NCI-H2081 treated with DMSO at 0.1 percent for 48 hours (cell line): ENCODE results near the gene SGSH.

ENCODE experiments used
- DNase-seq: peaks from one replicate; lab custom pipeline; 2025; lab: John Stamatoyannopoulos, UW

Gene SGSH

DNA sequence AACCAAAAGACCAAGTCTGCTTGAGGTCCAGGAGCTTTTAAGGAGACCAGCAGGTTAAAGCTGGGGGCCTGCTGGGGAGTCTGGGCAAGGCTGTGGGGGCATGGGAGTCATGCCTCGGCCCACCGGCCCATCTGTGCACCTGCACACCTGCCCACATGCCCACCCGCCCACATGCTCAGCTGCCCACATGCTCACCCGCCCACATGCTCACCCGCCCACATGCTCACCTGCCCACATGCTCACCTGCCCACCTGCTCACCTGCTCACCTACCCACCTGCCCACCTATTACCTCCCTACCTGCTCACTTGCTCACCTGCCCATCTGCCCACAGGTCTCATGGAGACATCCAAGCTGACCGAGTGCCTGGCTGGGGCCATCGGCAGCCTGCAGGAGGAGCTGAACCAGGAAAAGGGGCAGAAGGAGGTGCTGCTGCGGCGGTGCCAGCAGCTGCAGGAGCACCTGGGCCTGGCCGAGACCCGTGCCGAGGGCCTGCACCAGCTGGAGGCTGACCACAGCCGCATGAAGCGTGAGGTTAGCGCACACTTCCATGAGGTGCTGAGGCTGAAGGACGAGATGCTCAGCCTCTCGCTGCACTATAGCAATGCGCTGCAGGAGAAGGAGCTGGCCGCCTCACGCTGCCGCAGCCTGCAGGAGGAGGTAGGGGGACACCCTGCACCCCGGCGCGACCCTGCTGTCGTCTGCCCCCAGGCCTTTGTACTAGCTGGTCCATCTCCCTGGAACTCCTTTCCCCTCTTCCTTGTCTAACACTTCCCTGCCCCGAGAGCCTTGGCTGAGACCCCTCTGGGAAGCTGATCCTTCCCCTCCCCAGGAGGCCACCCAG is 36.3 kb downstream of the SGSH start:
- DNase-seq = no peak

DNA sequence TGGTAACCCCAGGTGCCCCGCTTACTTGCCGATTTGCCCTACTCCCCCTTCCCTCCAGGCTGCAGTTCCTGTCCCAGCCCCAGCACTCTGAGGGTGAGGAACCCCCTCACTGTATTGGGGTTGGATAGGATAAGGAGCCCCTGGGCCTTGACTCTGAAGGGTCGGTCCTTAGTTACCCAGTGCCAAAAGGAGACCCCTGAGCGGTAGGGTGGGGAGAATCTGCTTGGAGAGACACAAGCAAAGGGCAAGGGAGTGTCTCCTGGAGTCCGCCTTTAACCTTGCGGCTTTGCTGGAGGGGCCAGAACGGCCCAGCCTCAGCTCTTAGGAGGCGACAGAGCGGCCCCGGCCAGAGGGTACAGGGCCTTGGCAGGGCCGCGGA is 37.3 kb downstream of the SGSH start:
- DNase-seq = no peak

DNA sequence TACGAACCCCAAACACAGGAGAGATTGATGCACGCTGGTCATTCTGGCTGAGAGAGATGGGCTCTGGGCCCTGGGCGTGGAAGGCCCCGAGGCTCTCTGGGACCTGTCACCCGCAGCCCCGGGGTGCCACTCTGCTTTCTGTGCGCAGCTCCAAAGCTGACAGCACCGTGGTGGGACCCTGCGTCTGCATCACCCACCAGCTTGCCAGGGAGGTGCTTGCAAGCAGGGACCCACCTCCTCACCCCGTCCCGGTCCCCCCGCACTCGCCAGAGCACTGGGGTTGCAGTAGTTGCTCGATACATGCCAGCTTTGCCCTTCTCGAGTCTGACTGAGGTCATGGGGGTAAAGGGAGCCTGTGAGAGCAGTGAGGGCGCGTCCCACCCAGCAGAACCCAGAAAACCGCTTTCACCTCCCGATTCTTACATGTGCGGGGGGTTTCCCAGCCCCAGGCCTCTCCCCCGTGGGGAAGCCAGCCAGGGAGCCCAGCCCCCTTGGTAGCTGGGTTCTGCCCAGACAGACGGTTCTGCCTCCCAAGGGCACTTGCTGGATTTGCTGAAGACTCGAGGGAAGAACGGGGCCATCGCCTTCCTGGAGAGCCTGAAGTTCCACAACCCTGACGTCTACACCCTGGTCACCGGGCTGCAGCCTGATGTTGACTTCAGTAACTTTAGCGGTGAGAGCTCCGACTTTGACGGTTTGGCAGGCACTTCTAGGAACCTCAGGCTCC is 37.9 kb downstream of the SGSH start:
- DNase-seq = no peak

DNA sequence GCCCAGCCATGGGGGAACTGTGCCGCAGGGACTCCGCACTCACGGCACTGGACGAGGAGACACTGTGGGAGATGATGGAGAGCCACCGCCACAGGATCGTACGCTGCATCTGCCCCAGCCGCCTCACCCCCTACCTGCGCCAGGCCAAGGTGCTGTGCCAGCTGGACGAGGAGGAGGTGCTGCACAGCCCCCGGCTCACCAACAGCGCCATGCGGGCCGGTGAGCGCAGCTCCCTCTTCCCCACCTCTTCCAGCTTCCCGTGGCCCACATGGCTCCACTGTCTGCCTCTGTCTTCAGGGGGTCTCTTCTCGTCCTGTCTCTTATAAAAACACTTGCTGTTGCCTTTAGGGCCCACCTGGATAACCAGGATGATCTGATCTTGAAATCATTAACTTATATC is 38.7 kb downstream of the SGSH start:
- no peak for DNase-seq

DNA sequence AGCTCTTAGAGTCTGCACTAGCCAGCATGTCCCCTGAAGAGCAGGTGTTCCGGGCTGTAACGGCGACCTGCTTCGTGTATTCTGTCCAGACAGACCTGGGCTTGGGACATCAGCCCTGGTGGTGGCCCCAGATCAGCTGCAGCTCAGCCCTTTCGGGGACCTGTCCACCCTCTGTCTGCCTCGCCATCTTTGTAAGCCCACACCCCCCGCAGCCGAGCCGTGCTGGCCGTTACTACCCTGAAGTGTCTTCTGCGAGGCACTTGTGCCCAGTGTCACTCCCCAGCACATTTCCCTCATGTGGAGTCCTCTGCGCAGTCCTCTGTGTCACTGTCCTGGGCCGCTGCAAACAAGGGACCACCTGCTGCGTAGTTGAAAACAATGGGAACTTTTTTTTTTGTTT is 39.9 kb downstream of the SGSH start:
- no peak for DNase-seq

DNA sequence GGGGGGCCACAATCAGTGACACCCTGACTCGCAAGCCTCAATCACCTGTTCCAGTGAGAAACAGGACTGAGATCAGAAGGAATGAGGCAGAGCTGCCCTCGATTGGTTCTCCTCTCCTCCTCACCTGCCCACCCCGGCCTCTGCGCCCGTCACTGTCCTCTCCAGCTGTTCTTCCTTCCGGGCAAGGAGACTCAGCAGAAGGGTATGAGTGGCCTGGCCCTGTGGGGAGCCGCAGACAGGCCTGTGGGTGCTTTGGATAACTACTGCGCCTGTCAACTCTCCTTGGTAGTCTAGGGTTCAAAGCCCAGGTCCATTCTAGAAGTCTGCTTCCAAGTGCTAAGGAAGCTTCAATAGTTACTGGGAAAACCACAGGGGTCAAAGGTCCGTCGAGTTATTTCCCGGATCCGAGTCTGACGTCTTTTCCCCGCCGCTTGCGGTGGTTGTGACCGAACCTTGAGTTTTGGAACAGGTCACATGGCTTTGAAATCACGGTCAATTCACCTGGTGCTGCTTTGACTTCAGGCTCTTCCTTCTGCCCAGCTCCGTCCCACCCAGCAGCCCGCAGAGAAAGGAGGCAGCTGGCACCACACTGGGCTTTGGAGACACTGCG is 42.0 kb downstream of the SGSH start:
- no peak for DNase-seq

DNA sequence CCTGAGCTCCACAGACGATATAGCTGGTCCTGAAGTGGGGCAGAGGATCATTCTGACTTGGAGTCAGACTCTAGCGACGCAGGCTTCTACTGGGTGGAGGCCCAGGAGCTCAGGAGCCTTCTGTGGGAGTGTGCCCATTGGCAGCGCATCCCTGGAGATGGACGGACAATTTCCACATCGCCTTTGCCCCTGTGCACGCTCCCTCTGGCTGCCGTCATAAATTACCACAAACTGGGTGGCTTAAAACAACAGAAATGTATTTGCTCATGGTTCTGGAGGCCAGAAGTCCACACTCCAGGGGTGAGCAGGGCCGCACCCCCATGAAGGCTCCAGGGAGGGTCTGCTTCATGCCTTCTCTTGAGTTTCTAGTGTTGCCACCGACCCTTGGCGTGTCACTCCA is 43.4 kb downstream of the SGSH start:
- no peak for DNase-seq

DNA sequence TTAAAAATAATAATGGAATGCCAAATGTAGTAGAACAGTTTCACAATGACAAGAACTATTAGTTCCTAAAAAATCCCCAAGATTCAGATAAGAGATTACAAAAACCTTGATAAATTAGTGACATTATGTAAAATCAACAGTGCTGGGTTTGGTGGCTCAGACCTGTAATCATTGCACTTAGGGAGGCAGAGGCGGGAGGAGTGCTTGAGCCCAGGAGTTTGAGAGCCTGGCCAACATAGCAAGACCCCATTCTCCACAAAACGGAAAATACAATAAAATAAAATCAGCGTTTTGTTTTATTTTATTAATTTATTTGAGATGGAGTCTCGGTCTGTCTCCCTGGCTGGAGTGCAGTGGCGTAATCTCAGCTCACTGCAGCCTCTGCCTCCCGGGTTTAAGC is 46.2 kb downstream of the SGSH start:
- DNase-seq = no peak

DNA sequence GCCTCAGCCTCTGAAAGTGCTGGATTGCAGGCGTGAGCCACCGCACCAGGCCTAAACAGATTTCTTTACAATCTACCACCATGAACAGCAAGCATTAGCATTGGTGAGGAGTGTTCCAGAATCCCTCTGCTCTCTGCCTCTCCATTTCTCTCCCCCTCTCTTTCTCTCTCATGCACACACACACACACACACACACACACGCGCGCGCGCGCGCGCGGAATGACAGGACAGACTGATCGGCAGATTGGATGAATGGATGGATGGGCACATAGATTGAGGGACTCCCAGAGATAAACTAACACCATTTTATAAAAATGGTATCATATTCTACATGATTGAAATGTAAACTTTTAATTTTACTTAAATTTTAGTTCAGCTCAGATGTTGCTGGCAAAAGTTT is 47.0 kb downstream of the SGSH start:
- DNase-seq = no peak

DNA sequence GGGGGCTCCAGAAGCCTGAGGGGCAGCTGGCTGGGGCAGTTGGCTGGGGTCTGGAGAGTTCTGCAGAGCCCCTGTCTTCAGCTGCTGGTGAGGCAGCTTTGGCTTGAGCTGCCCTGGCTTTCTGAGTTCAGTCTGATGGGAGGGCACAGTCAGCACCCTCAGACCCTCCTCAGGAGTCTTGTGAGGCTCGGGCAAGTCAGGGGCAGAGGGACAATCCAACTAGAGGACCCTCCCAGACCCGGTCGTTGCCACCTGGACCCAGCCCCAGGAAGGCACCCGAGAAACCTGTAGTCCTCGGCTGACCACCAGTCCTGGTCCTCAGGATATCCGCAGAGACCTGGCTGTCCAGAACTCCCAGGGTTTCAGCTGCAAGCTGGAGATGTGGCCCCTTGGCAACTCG is 48.5 kb downstream of the SGSH start:
- no peak for DNase-seq

DNA sequence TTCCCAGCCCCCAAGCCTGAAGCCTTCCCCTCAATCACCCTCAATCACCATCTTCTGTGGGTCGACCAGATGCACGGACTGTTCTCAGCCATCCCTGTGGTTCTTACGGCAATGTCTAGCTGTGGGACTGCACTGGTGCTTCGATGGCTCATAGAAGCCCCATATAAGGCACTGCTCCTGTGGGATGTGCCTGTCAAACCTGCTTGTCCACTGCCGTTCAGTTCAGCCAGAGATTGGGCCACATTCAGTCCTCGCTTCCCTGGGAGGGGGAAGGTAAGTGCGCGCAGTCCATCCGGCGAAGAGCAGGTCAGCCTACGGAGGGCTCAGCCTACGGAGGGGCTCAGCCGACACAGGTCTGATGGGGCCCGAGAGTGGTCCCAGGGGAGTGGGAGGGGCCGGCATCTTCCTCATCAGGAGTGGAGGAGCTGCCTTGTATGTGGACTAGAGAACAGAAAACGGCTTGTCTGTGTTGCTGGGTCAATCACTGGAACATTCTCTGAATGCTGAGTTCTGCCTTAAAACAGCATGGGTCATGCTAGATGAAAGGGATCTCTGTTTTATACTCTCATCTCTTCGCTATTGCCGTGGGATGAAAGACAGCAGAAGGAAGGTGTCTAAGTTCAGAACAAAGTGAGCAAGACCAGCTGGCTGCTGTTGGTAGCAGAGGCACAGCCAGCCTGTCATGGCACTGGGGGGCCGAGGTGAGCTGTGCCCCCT is 50.2 kb downstream of the SGSH start, which contains the start of gene CARD14:
CARD14 (plus strand) TSS at position 247 of the 717 bp plus-strand sequence. CDS start 11,409 bp downstream, outside the sequence.
- no peak for DNase-seq

DNA sequence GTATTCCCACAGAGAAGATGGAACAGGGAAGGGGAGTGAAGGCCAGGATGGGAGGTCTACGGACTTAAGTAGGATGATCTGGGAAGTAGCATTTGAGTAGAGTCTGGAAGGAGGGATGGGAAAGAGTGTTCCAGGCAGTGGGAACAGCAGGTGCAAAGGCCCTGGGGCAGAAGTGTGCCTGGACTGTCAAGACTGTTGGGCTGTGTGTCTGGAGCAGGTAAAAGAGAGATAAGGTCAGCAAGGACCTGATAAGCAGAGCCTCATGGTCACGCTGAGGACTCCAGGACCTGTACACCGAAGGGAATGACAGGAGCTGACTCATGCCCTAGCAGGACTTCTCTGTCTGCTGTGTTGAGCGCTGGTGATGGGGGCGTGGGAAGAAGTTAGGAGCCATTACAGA is 51.0 kb downstream of the SGSH start:
- DNase-seq = no peak

DNA sequence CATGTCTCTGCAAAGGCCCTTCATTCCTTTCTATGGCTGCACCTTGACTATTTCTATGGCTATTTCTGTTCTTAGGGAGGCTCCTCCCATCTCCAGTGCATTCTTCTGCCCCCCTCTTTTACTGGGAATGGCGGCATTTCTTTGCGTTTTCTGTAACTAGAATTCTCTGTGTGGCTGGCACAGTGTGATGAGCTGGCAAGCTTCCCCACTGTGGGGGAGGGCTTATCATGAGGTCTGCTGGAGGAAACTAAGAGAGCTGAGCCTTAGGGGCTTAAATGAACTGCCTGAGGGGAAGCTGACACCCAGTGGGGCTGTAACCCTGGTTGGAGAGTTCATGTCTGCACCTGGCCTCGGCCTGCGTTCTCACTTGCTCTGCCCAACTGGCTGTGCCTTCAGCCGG is 51.8 kb downstream of the SGSH start:
- DNase-seq = no peak

DNA sequence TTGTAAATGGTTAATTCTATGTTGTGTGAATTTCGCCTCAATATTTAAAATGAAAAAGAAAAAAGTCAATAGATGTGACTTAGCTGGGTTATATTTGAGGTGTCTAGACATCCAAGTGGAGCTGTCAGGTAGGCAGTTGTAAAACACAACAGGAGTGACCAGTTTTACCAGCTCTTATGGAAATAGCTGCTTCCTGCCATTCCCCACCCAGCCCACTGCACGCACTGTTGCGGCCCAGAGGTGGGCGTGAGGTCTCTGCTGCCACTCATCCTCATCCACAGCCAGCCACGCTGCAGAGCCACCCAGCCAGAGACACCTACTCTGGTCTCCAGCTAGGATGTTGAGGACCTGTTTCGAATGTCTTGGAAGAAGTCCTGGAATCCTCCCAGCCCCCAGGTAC is 53.7 kb downstream of the SGSH start:
- DNase-seq = no peak

DNA sequence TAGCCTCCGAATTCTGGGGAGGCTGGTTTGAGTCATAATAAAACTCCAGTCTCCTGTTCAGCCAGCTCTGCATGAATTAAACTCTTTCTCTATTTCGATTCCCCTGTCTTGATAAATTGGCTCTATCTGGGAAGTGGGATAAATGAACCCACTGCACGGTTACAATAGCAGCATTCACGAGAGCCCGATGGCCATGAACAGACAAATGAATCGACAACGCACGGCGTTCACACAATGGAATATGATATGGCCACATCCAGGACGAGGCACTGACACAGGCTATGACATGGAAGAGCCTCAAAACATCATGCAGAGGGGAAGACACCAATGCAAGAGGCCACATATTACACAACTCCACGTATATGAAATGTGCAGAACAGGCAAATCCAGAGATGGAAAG is 55.9 kb downstream of the SGSH start:
- no peak for DNase-seq

DNA sequence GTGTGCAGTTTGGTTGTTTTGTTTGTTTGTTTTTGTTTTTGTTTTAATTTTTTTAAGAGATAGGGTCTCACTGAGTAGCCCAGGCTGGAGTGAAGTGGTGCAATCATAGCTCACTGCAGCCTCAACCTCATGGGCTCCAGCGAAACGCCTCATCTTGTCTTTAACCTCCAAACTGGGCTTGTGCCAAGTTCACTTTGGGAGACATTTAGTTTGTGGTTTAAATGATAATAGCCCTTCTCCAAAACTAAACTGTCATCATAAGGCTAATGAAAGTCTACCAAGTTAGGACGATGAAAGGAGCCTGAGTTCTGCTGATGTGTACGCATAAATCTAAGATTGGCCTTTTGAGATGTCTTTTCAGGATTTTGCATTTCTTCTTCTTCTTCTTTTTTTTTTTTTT is 56.8 kb downstream of the SGSH start:
- DNase-seq = no peak

DNA sequence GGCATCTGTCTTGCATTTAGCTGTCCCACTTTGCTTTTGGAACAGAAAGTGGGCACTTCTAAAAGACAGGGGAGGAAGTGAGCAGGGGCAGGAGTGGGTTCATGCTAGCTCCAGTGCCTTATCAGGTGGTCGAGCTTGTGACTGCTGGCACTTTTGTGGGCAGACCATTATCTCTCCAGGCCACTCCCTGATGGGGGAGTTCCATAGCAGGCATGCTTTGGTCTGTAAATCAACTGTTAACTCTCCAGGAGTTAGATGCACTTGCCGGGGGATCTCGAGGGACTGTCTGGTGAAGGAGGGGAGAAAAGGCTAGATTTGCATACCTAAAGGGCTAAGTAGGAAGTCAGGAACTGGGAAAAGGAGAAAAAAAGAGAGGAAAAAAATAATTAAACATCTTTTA is 59.6 kb downstream of the SGSH start:
- no peak for DNase-seq
